CD14-positive monocyte (primary cell): Measurements from ENCODE around the gene SPTBN1. TPM values are rescaled to one million over a fixed set of nuclear protein-coding genes. Genes with fewer than 3 reads are reported as not detected.

Experiments
- DNase-seq, 3 donors: peaks; one replicate each; pipeline ENCODE4 v3.0.0-alpha.2; 2011 to 2022
- H2AFZ ChIP-seq: 2 replicates; pipeline ENCODE4 v1.6.0; 2012; ENCODE audit warnings: mild to moderate bottlenecking, low read depth, low read length, inconsistent platforms; ENCODE audit not compliant: insufficient read depth, poor library complexity, severe bottlenecking
- H3K27ac ChIP-seq, 2 donors: 1 replicate in 1 of 2; 2 replicates in 1 of 2; pipeline ENCODE4 v1.5.1; 2012 to 2013; ENCODE audit warnings: low read length in 2 of 2, control low read depth in 1 of 2, inconsistent platforms in 1 of 2, low read depth in 1 of 2, mild to moderate bottlenecking in 1 of 2
- H3K27me3 ChIP-seq, 2 donors: one replicate each; pipeline versions ENCODE4 v1.6.0 to v1.6.1; 2011 to 2013; ENCODE audit warnings: low read length in 2 of 2; ENCODE audit not compliant: control insufficient read depth in 2 of 2, insufficient read depth in 2 of 2
- H3K36me3 ChIP-seq, 2 donors: replicated peaks in 1 of 2; 1 replicate in 1 of 2; 2 replicates in 1 of 2; pipeline versions ENCODE4 v1.5.1 to v1.6.1; 2012 to 2013; ENCODE audit warnings: low read length in 2 of 2, control low read depth in 1 of 2, inconsistent platforms in 1 of 2, mild to moderate bottlenecking in 1 of 2; ENCODE audit not compliant: insufficient read depth in 2 of 2, control insufficient read depth in 1 of 2
- H3K4me1 ChIP-seq, 2 donors: 1 replicate in 1 of 2; 2 replicates in 1 of 2; pipeline versions ENCODE4 v1.5.1 to v1.6.1; 2012 to 2013; ENCODE audit warnings: low read length in 2 of 2, control low read depth in 1 of 2, inconsistent platforms in 1 of 2, mild to moderate bottlenecking in 1 of 2, moderate library complexity in 1 of 2; ENCODE audit not compliant: insufficient read depth in 2 of 2, control insufficient read depth in 1 of 2
- H3K4me2 ChIP-seq: replicated peaks from 2 replicates; pipeline ENCODE3; 2012; ENCODE audit warnings: low read length, moderate library complexity, mild to moderate bottlenecking; ENCODE audit not compliant: poor library complexity, severe bottlenecking; ENCODE audit errors: extremely low read depth
- H3K4me3 ChIP-seq, 3 experiments: fragments of 200-600 bp in 1 of 3; sonication (generic) in 1 of 3; replicated peaks in 1 of 3; 1 replicate in 2 of 3; 2 replicates in 1 of 3; pipeline ENCODE4 v1.5.1; 2011 to 2013; ENCODE audit warnings: low read length in 3 of 3, mild to moderate bottlenecking in 3 of 3, control low read depth in 2 of 3, low read depth in 2 of 3, inconsistent platforms in 1 of 3, moderate library complexity in 1 of 3
- H3K79me2 ChIP-seq: 2 replicates; pipeline ENCODE4 v1.6.0; 2012; ENCODE audit warnings: mild to moderate bottlenecking, control low read depth, inconsistent platforms, low read length, moderate library complexity; ENCODE audit not compliant: insufficient read depth
- H3K9ac ChIP-seq: 2 replicates; pipeline ENCODE4 v1.6.0; 2017; ENCODE audit warnings: low read length, mild to moderate bottlenecking; ENCODE audit not compliant: insufficient read depth, poor library complexity, severe bottlenecking
- H3K9me3 ChIP-seq, 2 donors: replicated peaks in 1 of 2; 1 replicate in 1 of 2; 2 replicates in 1 of 2; pipeline versions ENCODE4 v1.5.1 to v1.6.1; 2012 to 2013; ENCODE audit warnings: low read length in 2 of 2, control low read depth in 1 of 2; ENCODE audit not compliant: control insufficient read depth in 1 of 2, insufficient read depth in 1 of 2
- H4K20me1 ChIP-seq: 2 replicates; pipeline ENCODE4 v1.6.0; 2012; ENCODE audit warnings: mild to moderate bottlenecking, low read length, control low read depth, moderate library complexity; ENCODE audit not compliant: insufficient read depth
- H3K27ac Mint-ChIP-seq, 7 donors: one replicate each; pipeline ENCODE4 v1.8.0; 2020; ENCODE audit warnings: mild to moderate bottlenecking in 7 of 7, mixed read lengths in 7 of 7, moderate library complexity in 6 of 7, inconsistent platforms in 2 of 7
- H3K27me3 Mint-ChIP-seq, 3 donors: one replicate each; pipeline ENCODE4 v1.8.0; 2021 to 2022; ENCODE audit warnings: low read depth in 3 of 3, mild to moderate bottlenecking in 3 of 3, mixed read lengths in 3 of 3, moderate library complexity in 3 of 3, inconsistent platforms in 1 of 3
- H3K36me3 Mint-ChIP-seq, 2 donors: one replicate each; pipeline ENCODE4 v1.8.0; 2020; ENCODE audit warnings: mixed read lengths in 2 of 2, inconsistent platforms in 1 of 2, mild to moderate bottlenecking in 1 of 2
- H3K4me1 Mint-ChIP-seq: one replicate; pipeline ENCODE4 v1.8.0; 2020; ENCODE audit warnings: mild to moderate bottlenecking, mixed read lengths
- H3K4me3 Mint-ChIP-seq, 2 donors: one replicate each; pipeline ENCODE4 v1.8.0; 2020; ENCODE audit warnings: mild to moderate bottlenecking in 2 of 2, mixed read lengths in 2 of 2, moderate library complexity in 1 of 2
- H3K9me3 Mint-ChIP-seq, 7 donors: one replicate each; pipeline ENCODE4 v1.8.0; 2020 to 2022; ENCODE audit warnings: mixed read lengths in 7 of 7, mild to moderate bottlenecking in 6 of 7, moderate library complexity in 6 of 7, inconsistent platforms in 2 of 7
- CTCF ChIP-seq: fragments of 200-600 bp; IDR thresholded peaks from one replicate; pipeline ENCODE4 v1.8.0; 2022; ENCODE audit warnings: antibody characterized with exemption, mild to moderate bottlenecking
- WGBS: methylation state at CpG from one replicate; pipeline ENCODE4 v1.1.5; 2013; ENCODE audit warnings: missing lambda C conversion rate; ENCODE audit not compliant: insufficient coverage; 5-methylcytosine and 5-hydroxymethylcytosine counted together
- intact Hi-C, 2 donors: fragments of 100-400 bp; cut with micrococcal nuclease; formaldehyde crosslinking; loops; one replicate each; pipeline versions ENCODE4 v1.15.0 to v1.15.1; 2023
- polyA plus RNA-seq, 3 donors: library from polyadenylated mRNA; depleted of rRNA in 1 of 3; unstranded in 2 of 3; stranded (reverse) in 1 of 3; fragments of 300-500 nt in 2 of 3; fragments of >200 nt in 1 of 3; fragmentation: Illumina TruSeq in 2 of 3; gene quantifications; 1 replicate in 2 of 3; 2 replicates in 1 of 3; pipeline ENCODE4 v1.2.3, GENCODE V29; 2012 to 2021

SPTBN1 gene
- polyA plus RNA-seq, 3 donors, result 0.79 to 2.8 (median 1.7) TPM

DNA sequence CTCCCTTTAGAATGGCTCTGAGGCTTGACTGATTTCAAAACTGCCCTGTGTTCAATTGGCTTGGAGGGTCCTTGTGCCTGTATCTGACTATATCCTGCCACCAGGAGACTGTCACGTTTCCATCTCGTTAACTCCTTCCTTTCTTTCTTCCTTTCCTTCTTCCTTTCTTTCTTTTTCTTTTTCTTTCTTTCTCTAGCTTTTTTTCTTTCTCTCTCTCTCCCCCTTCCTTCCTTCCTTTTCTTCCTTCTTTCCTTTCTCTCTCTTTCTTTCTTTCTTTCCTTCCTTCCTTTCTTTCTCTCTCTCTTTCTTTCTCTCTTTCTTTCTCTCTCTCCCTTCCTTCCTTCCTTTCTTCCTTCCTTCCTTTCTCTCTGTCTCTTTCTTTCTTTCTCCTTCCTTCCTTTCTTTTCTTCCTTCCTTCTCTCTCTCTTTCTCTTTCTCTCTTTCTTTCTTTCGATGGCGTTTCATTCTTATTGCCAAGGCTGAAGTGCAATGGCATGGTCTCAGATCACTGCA is 229.2 kb downstream of the SPTBN1 start:
- H3K4me3 ChIP-seq, result no peak overlapping the region
- peaks cover 10 to 14% of the 10 kb centered on the region in 2 donors for H3K9me3 ChIP-seq
- H3K36me3 ChIP-seq, result no peaks in the 10 kb centered on the region
- H3K36me3 Mint-ChIP-seq, result peaks cover 0 to 6% of the 10 kb centered on the region in 2 donors
- no peak for TF ChIP-seq CTCF
- H4K20me1 ChIP-seq, result no peaks in the 10 kb centered on the region
- no peak overlapping the region for H3K4me2 ChIP-seq
- H3K79me2 ChIP-seq, result no peaks in the 10 kb centered on the region
- H3K9ac ChIP-seq, result no peak overlapping the region
- H3K4me3 Mint-ChIP-seq, result no peak overlapping the region
- H3K27ac Mint-ChIP-seq, result no peak overlapping the region
- intact Hi-C loops, result no loop called here
- no peak for DNase-seq
- H3K27me3 ChIP-seq, result peaks cover 0 to 2% of the 10 kb centered on the region in 2 donors
- peaks cover 12% of the 10 kb centered on the region for H3K4me1 Mint-ChIP-seq
- no peak overlapping the region for H3K27ac ChIP-seq
- H3K4me1 ChIP-seq, result peaks cover 6 to 8% of the 10 kb centered on the region in 2 donors
- WGBS, result 100% methylated on average over 1 of the region's 4 CpGs
- no peak overlapping the region for H2AFZ ChIP-seq
- peaks cover 14 to 24% (median 18%) of the 10 kb centered on the region in 7 donors for H3K9me3 Mint-ChIP-seq
- H3K27me3 Mint-ChIP-seq, result peaks cover 0 to 2% (median 0%) of the 10 kb centered on the region in 3 donors

GRCh38 chr2:54687595-54688152 is 231.5 kb downstream of the SPTBN1 start:
- Histone ChIP-seq H3K27ac (no peak overlapping the region), H3K27me3 (peaks cover 0 to 2% of the 10 kb centered on the region in 2 donors), H3K4me2 (no peak overlapping the region), H3K79me2 (no peaks in the 10 kb centered on the region), H3K9me3 (peaks cover 0 to 2% of the 10 kb centered on the region in 2 donors), H3K9ac (no peak overlapping the region), H2AFZ (peak overlapping the region; percentile 11), H3K36me3 (no peaks in the 10 kb centered on the region), H3K4me1 (no peaks in the 10 kb centered on the region), H4K20me1 (no peaks in the 10 kb centered on the region), H3K4me3 (no peak overlapping the region)
- H3K9me3 Mint-ChIP-seq, result peaks cover 2 to 9% (median 6%) of the 10 kb centered on the region in 7 donors
- peaks cover 0 to 3% (median 2%) of the 10 kb centered on the region in 3 donors for H3K27me3 Mint-ChIP-seq
- no peak for TF ChIP-seq CTCF
- H3K36me3 Mint-ChIP-seq, result no peaks in the 10 kb centered on the region
- H3K4me1 Mint-ChIP-seq, result no peaks in the 10 kb centered on the region
- H3K27ac Mint-ChIP-seq, result peak overlapping the region in 2 of 7 donors; percentile 61 to 74
- H3K4me3 Mint-ChIP-seq, result no peak overlapping the region
- no peak for DNase-seq
- intact Hi-C loops, result no loop called here
- WGBS, result 57% methylated on average over 2 of the region's 4 CpGs
